Measurements from ENCODE around the gene PKD1.

PKD1 gene

DNA sequence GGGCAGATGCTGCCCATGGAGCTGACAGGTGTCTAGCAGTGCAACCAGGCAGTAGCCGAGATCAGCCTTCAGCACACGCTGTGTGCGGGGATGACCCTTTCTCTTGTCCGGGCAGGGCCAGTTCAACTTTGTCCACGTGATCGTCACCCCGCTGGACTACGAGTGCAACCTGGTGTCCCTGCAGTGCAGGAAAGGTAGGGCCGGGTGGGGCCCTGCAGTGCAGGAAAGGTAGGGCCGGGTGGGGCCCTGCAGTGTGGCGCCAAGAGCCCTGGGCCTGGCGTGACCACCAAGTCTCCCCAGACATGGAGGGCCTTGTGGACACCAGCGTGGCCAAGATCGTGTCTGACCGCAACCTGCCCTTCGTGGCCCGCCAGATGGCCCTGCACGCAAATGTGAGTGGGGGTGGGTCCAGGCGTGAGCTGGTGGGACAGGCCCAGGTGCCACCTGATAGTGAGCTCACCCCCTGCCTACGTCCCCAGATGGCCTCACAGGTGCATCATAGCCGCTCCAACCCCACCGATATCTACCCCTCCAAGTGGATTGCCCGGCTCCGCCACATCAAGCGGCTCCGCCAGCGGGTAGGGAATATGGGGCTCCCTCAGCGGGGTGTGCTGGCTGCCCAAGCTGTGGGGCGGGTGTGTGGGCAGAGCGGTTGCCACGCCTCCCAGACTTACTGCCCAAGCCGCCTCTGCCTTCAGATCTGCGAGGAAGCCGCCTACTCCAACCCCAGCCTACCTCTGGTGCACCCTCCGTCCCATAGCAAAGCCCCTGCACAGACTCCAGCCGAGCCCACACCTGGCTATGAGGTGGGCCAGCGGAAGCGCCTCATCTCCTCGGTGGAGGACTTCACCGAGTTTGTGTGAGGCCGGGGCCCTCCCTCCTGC, 47.7 kb downstream of the PKD1 start:
- Histone ChIP-seq H3K4me3 (ENCODE audit: low read length) (no peak overlapping the region), H3K9ac (ENCODE audit: low read depth, low read length) (no peak overlapping the region), H3K27me3 (ENCODE audit: insufficient read depth, low read length) (no peaks in the 10 kb centered on the region), H3K27ac (ENCODE audit: low read length) (no peak overlapping the region), H3K4me1 (ENCODE audit: insufficient read depth, low read length) (no peaks in the 10 kb centered on the region; the same call in 1 of the 2 replicates), H3K36me3 (ENCODE audit: insufficient read depth, low read depth, low read length) (peaks cover 19% of the 10 kb centered on the region; the same call in 1 of the 2 replicates), H3K9me3 (ENCODE audit: insufficient read depth, low read depth, low read length) (no peaks in the 10 kb centered on the region)

DNA sequence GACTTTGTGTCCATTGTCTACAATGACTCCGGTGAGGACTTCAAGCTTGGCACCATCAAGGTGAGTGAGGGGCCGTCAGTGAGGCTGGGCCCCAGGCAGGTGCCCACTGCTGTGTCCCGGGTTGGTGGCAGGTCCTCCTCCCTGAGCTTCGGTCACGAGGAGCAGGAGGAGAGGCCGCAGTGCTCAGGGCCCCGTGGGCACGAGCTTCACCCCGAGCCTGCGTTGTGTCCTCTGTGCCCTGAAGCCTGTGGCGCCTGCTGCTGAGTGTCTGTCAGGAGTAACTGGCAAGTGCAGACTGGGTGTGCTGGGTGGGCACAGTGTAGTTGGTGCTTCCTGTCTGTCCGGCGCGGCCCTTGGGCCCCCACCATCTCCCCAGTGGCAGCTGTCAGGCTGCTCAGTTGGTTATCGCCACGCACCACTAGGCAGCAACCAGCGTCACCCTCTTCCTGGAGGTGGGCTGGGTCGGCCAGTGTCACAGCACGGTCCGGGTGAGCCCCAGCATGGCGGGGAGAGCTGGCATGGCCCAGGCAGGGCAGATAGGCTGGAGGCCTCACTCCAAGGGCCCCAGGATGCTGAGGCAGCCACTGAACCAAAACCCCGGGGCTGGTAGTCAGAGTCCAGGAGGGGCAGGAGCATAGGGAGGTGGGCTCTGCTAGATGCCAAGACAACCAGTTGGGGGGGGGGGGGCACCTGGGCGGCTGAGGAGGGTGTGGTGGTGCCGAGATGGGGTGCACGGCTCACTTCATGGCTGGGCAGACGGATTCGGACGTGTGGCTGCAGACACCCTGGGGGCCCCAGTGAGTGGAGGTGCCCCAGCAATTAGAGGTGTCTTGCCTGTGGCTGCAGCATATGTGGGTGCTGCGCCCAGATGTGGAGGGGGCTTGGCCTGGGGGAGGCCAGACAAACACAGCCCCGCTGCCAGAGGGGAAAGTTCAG, 48.6 kb downstream of the PKD1 start:
- Histone ChIP-seq H3K9me3 (ENCODE audit: insufficient read depth, low read depth, low read length) (no peaks in the 10 kb centered on the region), H3K4me3 (ENCODE audit: low read length) (no peak overlapping the region), H3K27ac (ENCODE audit: low read length) (no peak overlapping the region), H3K9ac (ENCODE audit: low read depth, low read length) (no peak overlapping the region), H3K36me3 (ENCODE audit: insufficient read depth, low read depth, low read length) (peaks cover 21% of the 10 kb centered on the region), H3K4me1 (ENCODE audit: insufficient read depth, low read length) (no peaks in the 10 kb centered on the region; the same call in 1 of the 2 replicates), H3K27me3 (ENCODE audit: insufficient read depth, low read length) (no peaks in the 10 kb centered on the region)

DNA sequence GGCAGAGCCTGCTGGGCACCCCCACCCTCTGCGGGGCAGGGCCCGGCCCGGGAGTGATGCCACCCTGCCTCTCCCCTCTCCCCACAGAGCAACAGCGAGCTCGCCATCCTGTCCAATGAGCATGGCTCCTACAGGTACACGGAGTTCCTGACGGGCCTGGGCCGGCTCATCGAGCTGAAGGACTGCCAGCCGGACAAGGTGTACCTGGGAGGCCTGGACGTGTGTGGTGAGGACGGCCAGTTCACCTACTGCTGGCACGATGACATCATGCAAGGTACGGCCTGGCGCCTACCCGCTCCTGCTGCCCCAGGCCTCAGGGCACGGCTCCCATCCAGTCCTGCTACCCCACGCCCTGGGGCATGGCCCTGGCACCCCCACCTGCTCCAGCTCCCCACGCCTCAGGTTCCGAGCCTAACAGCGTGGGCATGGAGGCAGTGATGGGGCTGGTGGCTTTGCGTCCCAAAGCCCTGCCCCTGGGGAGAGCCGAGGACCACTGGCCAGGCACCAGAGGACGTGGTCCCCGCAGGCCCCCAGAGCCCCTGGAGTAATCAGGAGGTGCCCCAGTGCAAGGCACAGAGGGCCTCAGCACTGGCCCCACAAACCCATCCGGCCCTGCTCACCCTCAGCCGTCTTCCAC, 49.5 kb downstream of the PKD1 start:
- no peak overlapping the region for H3K9ac ChIP-seq (ENCODE audit: low read depth, low read length)
- peaks cover 27% of the 10 kb centered on the region for H3K36me3 ChIP-seq (ENCODE audit: insufficient read depth, low read depth, low read length)
- no peak overlapping the region for H3K4me3 ChIP-seq (ENCODE audit: low read length)
- H3K9me3 ChIP-seq (ENCODE audit: insufficient read depth, low read depth, low read length): no peaks in the 10 kb centered on the region
- H3K27ac ChIP-seq (ENCODE audit: low read length): no peak overlapping the region
- H3K27me3 ChIP-seq (ENCODE audit: insufficient read depth, low read length): no peaks in the 10 kb centered on the region
- H3K4me1 ChIP-seq (ENCODE audit: insufficient read depth, low read length): no peaks in the 10 kb centered on the region

DNA sequence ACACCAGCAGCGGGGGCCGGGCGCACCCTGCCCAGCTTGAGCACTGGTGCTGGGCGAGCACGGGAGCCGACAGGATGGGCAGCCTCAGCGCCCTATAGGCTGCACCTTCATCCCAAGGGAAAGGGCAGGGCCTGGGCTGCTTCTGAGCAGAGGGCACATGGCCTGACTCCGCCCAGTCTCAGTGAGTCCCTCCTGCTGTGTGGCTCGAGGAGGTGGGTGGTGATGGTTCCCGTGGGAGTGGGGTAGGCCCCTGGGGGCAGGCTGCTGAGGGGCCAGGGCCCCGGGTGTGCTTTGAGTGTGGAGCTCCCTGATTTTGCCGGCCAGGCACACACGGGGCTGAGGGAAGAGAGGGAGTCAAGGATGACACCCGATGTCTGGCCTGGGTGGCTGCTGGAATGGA, 50.0 kb downstream of the PKD1 start:
- Histone ChIP-seq H3K4me3 (ENCODE audit: low read length) (no peak overlapping the region), H3K27me3 (ENCODE audit: insufficient read depth, low read length) (no peaks in the 10 kb centered on the region), H3K4me1 (ENCODE audit: insufficient read depth, low read length) (no peaks in the 10 kb centered on the region), H3K36me3 (ENCODE audit: insufficient read depth, low read depth, low read length) (peaks cover 27% of the 10 kb centered on the region), H3K9ac (ENCODE audit: low read depth, low read length) (no peak overlapping the region), H3K27ac (ENCODE audit: low read length) (no peak overlapping the region), H3K9me3 (ENCODE audit: insufficient read depth, low read depth, low read length) (no peaks in the 10 kb centered on the region)

DNA sequence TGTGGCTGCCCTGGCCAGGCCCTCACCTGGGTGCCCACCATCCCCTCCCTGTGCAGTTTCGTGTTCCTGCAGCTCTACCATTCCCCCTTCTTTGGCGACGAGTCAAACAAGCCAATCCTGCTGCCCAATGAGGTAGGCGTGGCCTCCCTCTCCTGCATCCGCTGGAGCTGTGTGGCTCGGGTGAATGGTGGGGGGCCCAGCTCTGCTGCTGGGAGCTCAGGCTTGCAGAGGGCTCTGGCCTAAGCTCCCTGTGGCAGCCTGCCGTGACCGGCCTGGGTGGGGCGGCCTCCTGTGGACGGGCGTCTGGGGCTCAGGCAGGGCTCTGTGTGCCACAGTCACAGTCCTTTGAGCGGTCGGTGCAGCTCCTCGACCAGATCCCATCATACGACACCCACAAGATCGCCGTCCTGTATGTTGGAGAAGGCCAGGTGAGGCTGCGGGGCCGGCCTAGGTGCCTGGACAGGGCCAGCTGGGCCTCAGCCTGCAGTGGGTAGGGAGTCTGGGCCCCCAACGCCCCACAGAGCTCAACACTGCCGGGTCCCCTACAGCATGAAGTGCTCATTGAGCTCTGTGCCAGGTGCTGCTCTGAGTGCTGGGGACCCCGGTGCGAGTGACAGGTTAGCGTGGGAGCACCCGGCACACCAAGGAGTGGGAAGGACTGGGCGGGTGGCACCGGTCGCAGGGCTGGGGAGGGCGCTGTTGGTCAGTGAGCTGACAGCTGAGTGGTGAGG, 50.6 kb downstream of the PKD1 start:
- peaks cover 27% of the 10 kb centered on the region for H3K36me3 ChIP-seq (ENCODE audit: insufficient read depth, low read depth, low read length)
- no peaks in the 10 kb centered on the region for H3K27me3 ChIP-seq (ENCODE audit: insufficient read depth, low read length)
- H3K9me3 ChIP-seq (ENCODE audit: insufficient read depth, low read depth, low read length): no peaks in the 10 kb centered on the region
- no peak overlapping the region for H3K9ac ChIP-seq (ENCODE audit: low read depth, low read length)
- H3K4me3 ChIP-seq (ENCODE audit: low read length): no peak overlapping the region
- H3K27ac ChIP-seq (ENCODE audit: low read length): no peak overlapping the region
- no peaks in the 10 kb centered on the region for H3K4me1 ChIP-seq (ENCODE audit: insufficient read depth, low read length)

DNA sequence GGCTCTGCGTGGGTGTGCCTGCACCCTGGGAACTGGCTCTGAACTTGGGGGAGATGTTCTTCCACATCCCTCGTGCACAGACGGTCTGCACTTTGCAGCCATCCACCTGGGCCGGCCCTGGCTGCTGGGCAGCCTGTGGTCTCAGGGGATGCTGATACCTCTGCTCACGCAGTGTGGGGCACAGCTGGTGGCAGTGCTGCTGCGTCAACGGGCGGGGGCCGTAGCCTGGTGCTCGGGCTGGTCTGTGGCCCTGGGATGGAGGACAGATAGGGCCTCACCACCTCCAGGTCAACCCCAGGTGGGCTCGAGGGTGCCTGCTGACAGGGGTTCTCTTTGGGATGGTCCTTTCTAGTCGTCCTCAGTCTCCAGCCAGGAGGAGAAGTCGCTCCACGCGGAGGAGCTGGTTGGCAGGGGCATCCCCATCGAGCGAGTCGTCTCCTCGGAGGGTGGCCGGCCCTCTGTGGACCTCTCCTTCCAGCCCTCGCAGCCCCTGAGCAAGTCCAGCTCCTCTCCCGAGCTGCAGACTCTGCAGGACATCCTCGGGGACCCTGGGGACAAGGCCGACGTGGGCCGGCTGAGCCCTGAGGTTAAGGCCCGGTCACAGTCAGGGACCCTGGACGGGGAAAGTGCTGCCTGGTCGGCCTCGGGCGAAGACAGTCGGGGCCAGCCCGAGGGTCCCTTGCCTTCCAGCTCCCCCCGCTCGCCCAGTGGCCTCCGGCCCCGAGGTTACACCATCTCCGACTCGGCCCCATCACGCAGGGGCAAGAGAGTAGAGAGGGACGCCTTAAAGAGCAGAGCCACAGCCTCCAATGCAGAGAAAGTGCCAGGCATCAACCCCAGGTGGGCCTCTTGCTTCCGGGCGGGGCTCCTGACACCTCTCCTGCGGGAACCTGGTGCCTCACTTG, 51.6 kb downstream of the PKD1 start:
- Histone ChIP-seq H3K27ac (ENCODE audit: low read length) (no peak overlapping the region), H3K4me3 (ENCODE audit: low read length) (no peak overlapping the region), H3K9me3 (ENCODE audit: insufficient read depth, low read depth, low read length) (no peaks in the 10 kb centered on the region), H3K9ac (ENCODE audit: low read depth, low read length) (no peak overlapping the region), H3K4me1 (ENCODE audit: insufficient read depth, low read length) (no peaks in the 10 kb centered on the region), H3K27me3 (ENCODE audit: insufficient read depth, low read length) (no peaks in the 10 kb centered on the region), H3K36me3 (ENCODE audit: insufficient read depth, low read depth, low read length) (peaks cover 32% of the 10 kb centered on the region)

DNA sequence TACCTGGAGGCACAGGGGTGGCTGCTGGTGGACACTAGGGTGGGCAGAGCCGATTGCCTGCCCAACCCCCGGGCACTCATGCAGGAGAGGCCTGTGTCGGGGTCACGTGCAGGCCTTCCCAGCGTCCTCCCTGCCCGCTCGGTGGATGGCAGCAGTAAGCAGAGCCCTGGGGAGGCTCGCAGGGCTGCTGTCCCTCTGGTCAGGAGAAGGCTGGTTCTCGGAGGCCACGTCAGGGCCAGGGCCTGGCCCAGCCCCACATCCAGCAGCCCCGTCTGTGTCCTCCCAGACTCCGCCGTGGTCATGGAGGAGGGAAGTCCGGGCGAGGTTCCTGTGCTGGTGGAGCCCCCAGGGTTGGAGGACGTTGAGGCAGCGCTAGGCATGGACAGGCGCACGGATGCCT, 52.3 kb downstream of the PKD1 start:
- Histone ChIP-seq H3K9me3 (ENCODE audit: insufficient read depth, low read depth, low read length) (no peaks in the 10 kb centered on the region), H3K36me3 (ENCODE audit: insufficient read depth, low read depth, low read length) (peaks cover 30% of the 10 kb centered on the region), H3K27ac (ENCODE audit: low read length) (no peak overlapping the region), H3K27me3 (ENCODE audit: insufficient read depth, low read length) (no peaks in the 10 kb centered on the region), H3K9ac (ENCODE audit: low read depth, low read length) (no peak overlapping the region), H3K4me1 (ENCODE audit: insufficient read depth, low read length) (no peaks in the 10 kb centered on the region), H3K4me3 (ENCODE audit: low read length) (no peak overlapping the region)

DNA sequence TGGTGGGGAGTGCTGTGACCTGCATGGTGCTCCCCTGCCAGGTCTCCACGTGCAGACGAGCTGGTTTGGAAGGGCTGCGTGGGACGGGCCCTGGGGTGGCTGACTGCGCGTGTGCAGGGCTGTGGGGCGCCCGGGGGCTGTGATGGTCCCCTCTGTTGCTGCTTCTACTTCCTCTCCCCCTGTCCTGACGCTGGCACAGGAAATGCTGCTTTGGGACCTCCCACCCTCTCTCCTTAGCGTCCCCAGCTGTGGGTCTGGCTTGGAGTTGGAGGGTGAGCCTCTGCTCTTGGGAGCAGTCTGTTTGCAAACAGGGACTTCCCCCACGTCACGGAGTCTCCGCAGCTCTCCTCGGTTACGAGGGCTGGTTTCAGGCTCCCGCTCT, 52.7 kb downstream of the PKD1 start:
- H3K4me1 ChIP-seq (ENCODE audit: insufficient read depth, low read length): no peaks in the 10 kb centered on the region
- H3K36me3 ChIP-seq (ENCODE audit: insufficient read depth, low read depth, low read length): peaks cover 29% of the 10 kb centered on the region
- H3K9me3 ChIP-seq (ENCODE audit: insufficient read depth, low read depth, low read length): no peaks in the 10 kb centered on the region
- H3K27ac ChIP-seq (ENCODE audit: low read length): no peak overlapping the region
- H3K4me3 ChIP-seq (ENCODE audit: low read length): no peak overlapping the region
- H3K9ac ChIP-seq (ENCODE audit: low read depth, low read length): no peak overlapping the region
- no peaks in the 10 kb centered on the region for H3K27me3 ChIP-seq (ENCODE audit: insufficient read depth, low read length)

DNA sequence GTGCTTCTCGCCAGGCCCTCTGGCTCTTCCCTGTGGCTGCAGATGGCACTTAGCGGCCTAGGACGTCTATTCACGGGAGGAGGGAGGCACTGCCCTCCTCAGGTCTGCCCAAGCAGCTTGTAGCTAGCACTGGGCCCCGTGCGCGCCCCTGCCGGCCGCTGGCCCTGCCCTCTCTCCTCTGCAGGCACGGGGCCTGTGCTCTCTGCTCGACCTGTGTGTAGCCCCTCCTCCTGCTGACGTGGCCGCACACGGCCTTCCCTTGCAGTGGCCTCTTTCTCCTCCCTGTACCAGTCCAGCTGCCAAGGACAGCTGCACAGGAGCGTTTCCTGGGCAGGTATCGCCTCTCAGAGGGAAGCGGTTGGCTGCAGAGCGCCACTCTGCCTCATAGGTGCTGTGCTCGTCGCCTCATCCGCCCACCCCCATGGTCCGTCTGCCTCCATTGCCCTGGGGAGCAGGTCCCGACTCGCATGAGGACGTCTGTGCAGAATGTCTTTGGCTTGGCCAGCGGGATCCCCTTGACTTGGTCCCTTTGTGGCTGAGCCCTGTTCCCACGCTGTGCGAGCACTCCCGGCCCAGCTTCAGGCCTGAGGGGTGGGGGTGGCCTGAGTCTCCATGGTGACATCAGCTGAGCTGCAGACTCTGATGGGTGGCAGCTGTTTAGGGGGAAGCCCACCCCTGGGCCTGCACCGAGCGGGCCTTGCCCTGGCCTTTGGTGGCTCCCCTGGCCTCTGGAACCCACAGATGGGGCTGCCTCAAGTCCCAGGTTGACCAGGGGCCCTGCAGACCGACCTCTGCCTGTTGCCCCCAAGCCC, 53.3 kb downstream of the PKD1 start:
- Histone ChIP-seq H3K9me3 (ENCODE audit: insufficient read depth, low read depth, low read length) (no peaks in the 10 kb centered on the region), H3K36me3 (ENCODE audit: insufficient read depth, low read depth, low read length) (peaks cover 29% of the 10 kb centered on the region), H3K27me3 (ENCODE audit: insufficient read depth, low read length) (no peaks in the 10 kb centered on the region), H3K4me3 (ENCODE audit: low read length) (no peak overlapping the region), H3K9ac (ENCODE audit: low read depth, low read length) (no peak overlapping the region), H3K27ac (ENCODE audit: low read length) (no peak overlapping the region), H3K4me1 (ENCODE audit: insufficient read depth, low read length) (no peaks in the 10 kb centered on the region)
